ENCODE data around the gene ZBTB1.

DNA sequence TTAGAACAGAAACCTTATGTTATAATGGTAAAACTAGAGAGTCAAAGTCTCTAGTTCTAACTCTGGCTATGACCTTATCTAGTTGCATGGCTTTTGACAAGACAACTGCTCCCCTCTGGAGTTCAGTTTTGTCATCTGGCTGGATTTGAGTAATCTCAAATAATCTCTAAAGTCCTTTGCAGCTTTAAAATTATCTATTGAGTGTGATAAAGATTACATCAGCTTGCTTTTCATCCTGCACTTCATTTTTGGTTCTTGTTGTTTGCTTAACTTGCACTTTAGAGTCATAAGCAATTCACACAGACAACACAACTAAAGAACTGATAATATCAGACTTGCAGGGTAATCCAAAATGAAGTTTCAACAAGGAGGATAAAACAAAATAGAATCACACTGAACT is 37.0 kb upstream of the ZBTB1 start:
- TF ChIP-seq, protein P1, sequence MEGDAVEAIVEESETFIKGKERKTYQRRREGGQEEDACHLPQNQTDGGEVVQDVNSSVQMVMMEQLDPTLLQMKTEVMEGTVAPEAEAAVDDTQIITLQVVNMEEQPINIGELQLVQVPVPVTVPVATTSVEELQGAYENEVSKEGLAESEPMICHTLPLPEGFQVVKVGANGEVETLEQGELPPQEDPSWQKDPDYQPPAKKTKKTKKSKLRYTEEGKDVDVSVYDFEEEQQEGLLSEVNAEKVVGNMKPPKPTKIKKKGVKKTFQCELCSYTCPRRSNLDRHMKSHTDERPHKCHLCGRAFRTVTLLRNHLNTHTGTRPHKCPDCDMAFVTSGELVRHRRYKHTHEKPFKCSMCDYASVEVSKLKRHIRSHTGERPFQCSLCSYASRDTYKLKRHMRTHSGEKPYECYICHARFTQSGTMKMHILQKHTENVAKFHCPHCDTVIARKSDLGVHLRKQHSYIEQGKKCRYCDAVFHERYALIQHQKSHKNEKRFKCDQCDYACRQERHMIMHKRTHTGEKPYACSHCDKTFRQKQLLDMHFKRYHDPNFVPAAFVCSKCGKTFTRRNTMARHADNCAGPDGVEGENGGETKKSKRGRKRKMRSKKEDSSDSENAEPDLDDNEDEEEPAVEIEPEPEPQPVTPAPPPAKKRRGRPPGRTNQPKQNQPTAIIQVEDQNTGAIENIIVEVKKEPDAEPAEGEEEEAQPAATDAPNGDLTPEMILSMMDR (IDR thresholded peaks at IDR 0.05; ENCODE audit: extremely low read depth in 1 of 2, insufficient read depth in 1 of 2, low read depth in 1 of 2, low read length in 2 of 2): no peak
- TF ChIP-seq POLR2AphosphoS5 (IDR thresholded peaks at IDR 0.05; ENCODE audit: insufficient read depth, low read depth, low read length): no peak
- TF ChIP-seq GATA2 (IDR thresholded peaks at IDR 0.05; ENCODE audit: insufficient read depth, insufficient read length, low read depth, low read length): no peak
- no peak for TF ChIP-seq POLR2A (IDR thresholded peaks at IDR 0.05; ENCODE audit: low read depth, low read length)
- no peak for TF ChIP-seq FOS (IDR thresholded peaks at IDR 0.05; ENCODE audit: borderline replicate concordance, insufficient read depth, low read length)
- no peak for TF ChIP-seq MYC (IDR thresholded peaks at IDR 0.05; ENCODE audit: low read depth, low read length)
- TF ChIP-seq EZH2 (IDR thresholded peaks at IDR 0.05; ENCODE audit: borderline replicate concordance, low read depth, low read length, severe bottlenecking): no peak
- TF ChIP-seq, protein P2, sequence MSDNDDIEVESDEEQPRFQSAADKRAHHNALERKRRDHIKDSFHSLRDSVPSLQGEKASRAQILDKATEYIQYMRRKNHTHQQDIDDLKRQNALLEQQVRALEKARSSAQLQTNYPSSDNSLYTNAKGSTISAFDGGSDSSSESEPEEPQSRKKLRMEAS (IDR thresholded peaks at IDR 0.05; ENCODE audit: insufficient read depth, insufficient read length): no peak
